NCI-H524 treated with DMSO at 0.1 percent for 48 hours (cell line): ENCODE data around the gene MTARC1.

Experiments
- DNase-seq: peaks from one replicate; lab custom pipeline; 2025; lab: John Stamatoyannopoulos, UW

The MTARC1 gene

DNA sequence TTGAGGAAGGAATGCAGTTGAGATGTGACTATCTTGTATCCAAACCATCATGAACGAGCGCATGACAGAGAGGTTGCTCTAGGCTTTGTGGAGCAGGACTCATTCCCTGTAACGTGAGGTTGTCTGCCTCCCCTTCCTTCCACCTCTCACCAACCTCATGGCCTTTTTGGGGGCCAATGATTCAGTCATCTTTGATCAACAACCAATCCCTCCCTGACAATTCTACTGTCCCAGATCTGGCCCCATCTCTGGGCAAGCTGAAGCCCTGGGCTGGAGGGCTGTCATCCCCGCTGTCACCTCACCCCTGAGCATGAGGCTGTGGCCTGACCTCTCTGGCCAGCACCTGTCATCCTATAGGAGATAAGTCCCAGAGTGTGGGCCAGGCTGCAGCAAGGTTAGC is 19.7 kb downstream of the MTARC1 start:
- no peak for DNase-seq

DNA sequence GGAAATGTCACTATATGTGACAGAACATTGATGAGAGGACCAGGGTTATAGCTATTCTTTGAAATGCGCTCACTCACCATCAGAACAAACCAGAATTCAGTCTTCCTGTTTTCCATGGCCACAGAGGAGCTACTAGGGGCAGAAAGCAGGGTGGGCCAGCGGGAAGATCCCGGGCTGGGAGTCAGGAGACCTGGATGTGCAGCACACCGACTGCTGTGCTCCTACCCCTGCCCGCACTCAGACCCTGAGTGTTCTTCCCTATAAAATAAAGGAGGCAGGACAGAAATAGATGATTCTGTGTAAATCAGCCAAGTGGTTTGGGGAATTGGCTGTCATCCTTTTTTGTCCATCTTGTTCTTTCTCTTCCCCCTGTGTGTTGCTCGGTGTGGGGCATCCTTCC is 21.0 kb downstream of the MTARC1 start:
- DNase-seq, result no peak

DNA sequence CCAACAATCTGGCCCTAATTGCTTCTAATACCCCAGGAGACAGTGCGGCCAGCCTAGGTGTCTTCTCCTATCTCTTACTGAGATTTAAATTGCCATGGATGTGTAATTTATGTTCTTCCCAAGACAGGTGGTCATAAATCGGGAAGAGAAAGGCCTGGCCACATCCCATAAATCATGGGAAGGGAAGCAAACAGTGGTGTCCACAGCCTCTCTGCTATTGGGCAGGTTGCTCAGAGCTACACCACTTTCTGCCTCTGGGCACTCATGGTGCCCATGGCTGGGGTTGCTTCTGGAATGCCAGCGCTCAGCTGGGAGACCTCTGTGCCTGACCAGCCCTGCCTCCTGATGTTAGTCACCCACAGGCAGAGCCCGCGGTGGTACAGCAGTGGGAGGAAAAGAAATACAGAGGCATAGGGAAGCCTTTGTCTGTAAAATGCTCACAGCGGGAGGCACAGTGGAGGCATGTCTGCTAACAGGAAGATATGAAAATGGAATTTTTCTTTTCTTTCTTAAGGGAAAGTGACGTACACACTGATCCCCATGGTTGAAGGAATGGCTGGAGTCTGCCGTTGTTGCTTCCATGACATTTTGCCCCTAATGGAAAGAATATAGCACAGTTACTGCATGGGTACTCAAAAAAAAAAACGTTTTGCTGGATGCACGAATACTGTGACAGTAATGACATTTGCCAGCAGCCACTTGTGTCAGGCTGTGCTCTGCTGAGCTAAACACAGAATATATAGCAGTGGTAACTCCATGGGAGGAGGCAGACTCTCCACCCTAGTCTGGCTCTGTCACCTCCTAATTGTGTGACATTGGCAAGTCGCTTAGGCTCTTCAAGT is 21.9 kb downstream of the MTARC1 start:
- DNase-seq, result no peak

DNA sequence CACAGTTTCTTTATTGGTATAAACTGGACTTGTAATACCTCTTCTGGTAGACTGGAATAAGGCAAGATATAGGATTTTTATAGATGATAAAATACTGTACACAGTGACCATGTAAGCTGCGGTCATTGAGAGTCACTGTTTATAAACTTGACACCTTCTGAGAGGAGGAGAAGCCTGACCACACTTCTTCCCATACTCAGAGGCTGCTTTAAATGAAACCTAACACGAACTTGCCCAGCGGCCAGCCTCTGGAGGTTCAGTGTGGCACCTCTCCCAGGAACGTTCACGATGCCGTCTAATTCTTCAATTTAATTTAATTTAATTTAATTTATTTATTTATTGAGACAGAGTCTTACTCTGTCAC is 22.5 kb downstream of the MTARC1 start:
- no peak for DNase-seq

DNA sequence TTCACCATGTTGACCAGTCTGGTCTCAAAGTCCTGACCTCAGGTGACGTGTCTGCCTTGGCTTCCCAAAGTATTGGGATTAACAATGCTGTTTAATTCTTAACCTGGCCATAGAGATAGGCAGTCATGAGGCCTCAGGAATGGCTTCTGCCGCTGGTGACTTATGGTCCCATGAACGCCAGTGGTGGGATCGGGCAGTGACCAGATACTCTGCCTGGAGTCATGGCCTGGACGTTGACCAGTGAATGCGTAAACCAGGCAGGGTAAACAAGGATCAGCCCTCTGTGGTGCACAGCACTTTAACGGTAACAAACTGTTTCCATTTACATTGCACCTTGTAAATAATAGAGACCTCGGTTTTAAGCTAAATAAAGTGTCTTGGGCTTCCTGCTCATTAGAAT is 23.0 kb downstream of the MTARC1 start:
- no peak for DNase-seq

DNA sequence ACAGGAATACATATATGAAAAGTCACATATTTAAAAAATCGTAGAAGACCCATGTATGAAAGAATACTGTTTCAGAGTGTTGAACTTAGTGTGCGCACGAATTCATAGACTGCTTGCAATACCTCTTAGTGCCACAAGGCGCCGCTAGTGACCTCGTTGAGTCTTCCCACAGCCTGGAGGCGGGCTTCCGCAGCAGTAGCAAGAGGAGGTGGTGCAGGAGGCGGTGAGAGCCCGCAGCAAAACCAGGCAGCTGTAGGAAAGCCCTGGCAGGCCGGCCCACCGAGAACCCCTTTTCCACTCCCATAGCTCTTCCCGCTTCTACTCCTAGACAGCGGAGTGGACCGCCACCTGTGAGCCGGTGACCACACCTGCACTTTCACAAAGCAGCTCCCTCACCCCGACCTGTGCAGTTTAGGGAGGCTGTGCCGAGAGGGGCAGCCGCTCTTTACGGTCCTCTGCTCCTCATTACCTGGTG is 23.5 kb downstream of the MTARC1 start:
- no peak for DNase-seq

DNA sequence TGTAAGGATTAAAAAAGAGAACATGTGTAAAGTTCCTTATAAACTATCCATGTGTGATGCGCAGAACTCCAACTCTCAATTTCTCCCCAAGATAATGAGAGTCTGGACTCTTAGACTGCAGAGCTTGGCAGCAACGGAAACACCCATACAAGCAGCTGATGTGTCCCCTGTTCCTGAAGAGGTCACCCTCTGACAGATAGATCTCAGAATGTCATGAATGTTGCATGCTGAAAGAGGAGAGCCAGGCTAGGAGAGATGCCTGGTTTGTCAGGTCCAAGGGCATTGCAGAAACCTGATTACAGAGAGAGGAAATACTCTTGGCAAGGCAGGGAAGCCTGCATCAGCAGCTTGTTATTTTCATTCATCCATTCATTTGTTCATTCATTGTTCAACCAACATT is 24.2 kb downstream of the MTARC1 start:
- DNase-seq, result no peak

DNA sequence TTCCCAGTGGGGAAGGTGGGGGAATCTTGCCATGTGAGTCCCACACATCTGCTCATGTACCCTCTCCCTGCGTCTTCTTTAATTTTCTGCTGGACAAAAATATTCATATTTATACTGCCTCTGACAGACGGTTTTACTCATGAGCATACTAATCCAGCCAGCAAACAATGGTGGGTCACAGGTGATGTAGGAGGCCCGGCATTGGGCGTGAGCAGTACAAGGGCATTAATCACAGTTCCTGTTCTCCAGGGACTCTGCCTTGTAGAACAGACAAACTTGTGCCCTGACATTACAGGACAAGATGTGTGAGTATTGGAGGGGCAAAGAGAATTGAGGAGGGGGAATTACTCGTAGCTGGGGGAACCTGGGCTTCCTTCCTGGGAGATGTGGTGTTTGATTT is 25.0 kb downstream of the MTARC1 start:
- no peak for DNase-seq

DNA sequence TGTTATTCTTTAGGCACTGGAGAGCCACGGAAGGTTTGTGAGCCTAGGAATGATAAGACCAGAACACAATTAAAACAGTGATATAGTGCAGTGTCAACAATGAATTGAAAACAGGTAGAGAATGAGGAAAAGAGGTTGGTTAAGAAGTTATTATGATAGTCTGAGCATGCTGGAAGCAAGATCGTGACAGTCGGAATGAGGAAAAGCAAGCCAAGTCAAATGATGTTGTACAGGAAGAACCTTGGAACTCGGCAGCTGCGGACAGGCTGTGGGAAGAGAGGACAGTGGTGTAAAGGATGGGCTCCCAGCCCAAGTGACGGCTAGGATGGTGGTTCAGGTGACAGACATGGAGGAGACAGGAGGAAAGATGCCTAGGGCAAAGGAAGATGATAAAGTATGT is 25.6 kb downstream of the MTARC1 start:
- no peak for DNase-seq

DNA sequence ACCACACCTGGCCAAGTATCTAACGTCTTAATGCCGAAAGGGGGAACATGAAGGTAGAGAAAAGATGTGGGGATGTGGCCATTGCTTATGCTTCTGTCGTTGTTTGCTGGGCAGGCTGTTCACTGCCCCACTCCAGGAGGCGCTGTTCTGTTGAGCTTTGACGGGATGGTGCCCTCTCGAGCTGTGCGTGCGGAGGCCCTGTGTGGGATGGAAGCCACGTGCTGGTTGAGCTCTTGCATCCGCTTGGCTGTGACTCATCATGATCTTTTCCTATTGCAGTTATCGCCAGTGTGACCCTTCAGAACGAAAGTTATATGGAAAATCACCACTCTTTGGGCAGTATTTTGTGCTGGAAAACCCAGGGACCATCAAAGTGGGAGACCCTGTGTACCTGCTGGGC is 26.3 kb downstream of the MTARC1 start:
- no peak for DNase-seq

DNA sequence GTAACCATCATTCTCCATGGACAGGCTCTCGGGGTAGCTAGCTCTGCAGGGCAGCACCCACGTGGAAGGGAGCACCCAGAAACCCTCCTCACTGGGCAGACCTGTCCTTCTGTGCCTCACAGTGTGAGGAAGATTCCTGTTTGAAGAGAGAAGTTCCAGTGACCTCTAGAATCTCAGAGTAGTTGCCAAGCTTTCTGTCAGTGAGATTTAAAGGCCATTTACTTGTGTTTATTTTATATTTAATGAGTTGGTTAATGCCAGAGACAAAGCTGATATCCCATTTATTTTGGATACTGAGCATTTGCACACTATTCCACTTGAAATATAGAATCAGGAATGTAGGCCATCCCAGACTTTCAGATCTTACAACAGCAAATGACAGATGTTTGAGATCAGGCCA is 28.7 kb downstream of the MTARC1 start:
- DNase-seq, result no peak

DNA sequence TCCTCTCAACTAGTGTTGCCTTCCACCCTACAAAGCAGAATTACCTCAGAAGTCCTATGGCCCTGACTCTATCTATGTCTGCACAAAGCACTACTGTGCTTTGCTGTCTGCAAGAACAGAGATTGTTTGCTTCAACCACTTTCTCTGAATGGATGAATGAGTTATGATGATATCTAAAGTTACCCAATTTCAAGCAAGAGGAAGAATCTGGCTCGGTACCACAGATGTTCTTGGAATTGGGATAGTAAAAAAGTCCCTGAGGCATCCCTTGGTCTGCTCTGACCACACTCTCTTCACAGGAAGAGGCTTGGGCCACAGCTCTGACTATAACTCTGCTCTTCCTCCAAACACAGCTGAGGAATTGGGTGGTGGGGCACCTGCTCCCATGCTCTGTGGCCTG is 31.2 kb downstream of the MTARC1 start:
- no peak for DNase-seq

DNA sequence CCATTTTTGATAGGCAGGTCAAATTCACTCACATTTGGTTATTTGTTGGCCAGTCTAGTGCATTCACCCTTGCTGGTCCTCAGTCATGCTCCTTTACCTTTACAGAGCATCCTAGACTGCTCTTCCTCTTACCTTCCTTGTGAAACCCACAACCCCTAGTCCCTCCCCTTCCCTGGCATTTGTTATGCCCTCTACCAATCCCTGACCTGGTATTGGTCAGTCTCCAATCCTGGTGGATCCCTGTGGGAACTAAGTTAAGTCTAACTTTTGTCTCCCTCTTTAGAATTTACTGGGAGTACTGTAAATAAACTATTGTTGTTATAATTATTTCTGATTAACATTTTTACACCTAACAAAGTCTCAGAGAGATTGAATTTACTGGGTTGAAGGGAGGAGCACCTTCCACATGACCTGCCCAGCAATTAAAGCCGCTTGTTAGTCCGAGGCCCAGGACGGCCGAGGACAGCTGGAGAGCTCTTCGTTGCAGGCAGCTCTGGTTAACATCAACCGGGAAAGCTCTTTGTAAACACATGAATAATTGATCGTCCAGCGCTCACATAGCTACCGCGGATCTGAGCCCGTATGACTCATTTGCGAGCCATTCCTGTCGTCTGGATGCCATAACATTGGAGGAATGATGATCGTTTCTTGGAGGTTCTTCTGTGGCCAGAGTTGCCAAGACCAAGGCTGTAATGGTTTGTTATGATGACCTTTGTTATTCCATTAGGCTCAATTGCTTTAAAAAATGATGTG is 31.9 kb downstream of the MTARC1 start:
- no peak for DNase-seq

DNA sequence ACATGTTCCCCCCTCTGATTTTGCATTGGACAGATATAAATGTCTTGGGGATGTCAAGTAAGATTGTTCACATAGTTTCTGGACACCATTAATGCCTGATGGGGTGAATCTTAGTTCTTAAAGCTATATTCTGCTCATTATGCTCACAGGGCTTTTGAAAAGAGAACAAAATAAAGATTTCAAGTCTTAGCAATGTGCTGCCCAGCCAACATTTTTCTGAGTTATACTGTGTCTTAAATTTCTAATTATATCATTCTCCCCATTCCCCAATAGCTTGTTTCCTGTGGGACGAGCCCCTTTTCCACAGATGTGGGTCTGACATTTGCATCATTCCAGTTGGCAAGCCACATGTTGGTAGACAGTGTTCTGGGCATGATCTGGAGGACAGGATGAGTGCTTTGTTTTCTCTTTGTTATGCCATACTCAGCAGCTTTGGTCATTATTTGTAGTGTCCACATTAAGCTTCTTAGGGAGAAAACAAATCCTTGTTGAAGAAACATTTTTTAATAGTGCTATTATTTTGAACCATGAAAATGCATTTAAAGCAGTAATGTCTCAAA is 32.8 kb downstream of the MTARC1 start:
- DNase-seq, result no peak

DNA sequence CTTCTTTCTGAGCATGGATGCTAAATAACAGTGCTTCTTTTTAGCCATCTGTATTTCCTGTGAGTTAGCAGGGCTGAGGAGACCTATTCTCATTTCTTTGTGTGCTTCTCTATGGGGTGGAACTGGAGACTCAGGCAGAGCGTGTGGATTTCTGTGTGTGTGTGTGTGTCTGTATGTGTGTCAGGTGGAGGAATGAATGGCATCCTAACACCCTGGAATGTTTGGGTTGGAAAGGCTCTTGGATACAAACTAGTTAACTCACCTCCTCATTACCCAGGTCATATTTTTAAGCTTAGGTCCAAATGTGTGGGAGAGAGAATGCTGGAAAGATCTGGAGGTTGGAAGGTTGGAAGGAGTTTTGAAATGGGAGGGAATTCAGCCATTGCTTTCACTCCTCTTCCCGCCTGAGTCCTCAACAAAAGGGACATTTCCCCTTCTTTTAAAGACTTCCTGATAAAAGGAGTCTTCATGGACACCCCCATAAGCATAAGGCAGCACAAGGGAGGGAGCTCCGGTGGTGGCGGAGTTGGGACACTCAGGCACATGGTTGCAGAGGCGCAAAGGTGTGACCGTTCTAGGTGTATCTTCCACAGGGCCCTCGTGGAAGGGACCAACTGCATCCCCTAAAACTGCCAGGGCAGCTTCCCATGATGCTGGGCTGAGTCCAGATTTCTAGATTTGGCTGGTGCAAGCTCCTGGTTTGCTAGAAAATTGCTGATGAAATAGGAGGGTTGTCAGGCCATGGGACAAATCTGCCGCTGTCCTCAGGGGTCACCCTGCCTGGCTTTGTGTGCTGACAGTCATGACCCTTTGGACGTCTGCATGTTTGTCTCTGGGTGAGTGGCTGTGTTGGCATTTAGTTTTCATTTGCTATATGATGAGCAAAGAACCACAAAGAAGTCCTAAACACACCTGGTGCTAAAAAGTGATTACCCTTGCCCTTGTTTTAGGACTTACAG is 37.6 kb downstream of the MTARC1 start:
- DNase-seq, result no peak

DNA sequence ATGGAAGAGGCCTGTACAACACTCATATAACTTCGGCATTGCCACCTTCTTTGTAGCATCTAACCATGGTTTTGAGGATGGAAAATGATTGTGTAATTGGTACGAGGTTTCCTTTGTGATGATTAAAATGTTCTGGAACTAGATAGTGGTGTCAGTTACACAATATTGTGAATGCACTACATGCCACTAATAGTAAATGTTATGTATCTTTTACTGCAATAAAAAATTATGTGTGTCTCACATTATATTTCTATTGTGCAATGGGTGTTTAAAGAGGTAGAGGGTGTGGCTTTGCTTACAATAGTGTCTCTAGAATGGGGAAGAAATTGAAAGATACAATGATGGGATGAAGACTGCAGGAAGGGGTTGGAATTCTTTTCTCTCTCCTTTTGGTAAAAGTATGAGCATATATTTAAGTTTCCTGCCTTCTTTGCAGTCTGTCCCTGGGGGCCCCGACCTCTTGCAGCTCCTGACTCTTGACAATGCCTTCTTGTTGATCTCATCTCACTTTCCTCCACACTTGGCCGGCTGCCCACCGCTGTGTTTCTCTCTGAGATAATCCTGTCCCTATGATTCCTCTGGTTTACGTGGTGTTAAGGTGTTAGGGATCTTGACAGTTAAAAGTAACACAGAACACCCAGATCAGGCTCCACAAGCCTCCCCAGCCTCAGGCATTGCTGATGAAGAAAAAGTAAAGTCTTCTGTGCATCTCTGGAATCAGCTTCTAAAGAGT is 39.3 kb downstream of the MTARC1 start:
- no peak for DNase-seq

DNA sequence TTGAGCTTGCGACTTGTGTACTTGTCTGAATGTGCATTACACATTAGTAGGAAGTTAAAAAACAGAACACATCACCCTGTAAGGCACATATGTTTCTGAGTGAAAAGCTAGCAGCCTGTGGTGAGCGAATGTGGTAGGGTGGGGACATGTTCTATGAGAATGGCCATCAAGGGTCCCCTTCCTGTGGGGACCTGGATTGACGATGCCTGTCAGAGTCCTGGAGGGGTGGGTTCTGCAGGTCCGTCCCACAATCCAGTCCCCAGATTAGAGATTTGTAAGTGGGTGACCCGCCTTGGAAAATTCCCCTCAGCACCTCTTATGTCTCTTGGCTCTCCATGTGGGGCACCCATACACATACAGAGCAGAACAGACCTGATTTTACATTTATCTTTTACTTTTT is 40.0 kb downstream of the MTARC1 start:
- DNase-seq, result no peak

DNA sequence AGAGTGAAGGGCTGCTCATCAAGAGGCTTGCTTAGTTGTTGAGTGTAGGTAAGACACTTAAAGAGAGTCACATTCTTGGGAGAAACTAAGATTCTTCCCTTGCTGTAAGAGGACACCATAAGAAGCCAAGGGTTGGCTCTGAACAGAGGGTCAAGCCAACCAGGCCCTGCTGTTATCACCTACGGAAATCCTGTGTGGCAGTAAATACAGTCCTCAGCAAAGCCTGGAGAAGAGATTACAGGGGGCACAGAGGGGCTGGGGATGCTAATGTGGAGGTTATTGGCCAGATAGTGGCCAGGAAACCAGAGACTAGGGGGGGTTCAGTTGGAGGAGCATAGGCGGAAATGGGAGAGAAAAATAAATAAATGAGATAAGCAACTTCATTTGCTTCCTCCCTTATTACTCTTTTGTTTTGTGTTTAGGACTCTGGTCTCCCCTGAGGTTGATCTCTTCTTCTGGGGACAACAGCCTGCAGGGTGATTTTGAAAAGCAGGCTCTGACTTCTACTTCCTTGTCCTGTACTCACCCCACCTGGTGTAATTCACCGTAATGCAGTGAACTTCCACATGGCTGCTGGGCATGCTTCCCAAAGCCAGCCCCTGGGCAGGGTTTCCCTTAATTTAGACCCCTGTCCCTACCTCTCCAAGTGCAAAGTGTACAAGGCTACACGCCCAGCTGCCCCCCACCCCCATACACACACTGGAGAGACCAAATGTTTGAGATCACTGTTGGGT is 40.9 kb downstream of the MTARC1 start:
- no peak for DNase-seq

DNA sequence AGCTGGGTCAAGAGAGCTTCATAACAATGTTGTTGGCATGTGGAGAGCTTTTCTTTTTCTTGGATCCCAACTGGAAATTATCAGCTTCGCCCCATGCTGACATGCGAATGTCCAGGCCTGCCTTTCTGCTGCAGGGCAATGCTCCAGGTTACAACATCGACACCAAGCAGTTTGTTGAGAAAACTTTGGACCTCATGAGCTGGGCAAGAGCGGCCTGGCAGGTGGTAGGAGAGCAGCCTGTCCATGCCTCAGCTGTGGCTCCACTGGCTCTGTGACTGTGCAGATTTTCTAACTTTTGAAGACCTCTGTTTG is 41.4 kb downstream of the MTARC1 start:
- DNase-seq, result no peak

DNA sequence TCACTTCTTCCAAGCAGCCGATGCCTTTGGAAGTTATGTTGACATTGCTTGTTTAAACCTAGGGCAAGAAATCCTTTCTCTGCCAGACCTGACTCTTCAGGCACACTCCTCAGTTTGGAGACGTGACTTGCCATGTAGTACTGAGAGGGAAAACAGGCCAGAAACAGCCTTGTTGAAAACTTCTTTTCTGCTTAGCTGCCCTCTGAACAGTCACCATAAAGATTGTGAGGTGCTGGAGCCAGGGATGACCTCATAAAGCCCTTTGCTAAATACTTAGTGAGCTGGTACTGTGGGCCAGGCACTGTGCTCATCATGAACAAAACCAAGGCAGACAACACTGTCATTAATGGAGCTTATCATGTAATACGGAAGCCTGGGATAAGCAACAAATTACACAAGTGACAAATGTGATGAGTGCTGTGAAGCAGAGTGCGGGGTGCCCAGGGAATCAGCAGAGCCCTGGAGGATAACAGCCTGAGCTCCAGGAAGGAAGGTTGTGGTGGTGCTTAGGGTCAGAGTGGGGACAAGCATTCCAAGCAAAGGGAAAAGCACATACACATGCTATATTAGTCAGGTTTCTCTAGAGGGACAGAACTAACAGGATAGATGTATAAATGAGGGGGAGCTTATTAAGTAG is 42.4 kb downstream of the MTARC1 start:
- DNase-seq, result no peak
